ENCODE results near the gene SARDH. TPM values are rescaled to one million over a fixed set of nuclear protein-coding genes. Genes with fewer than 3 reads are reported as not detected.

Gene SARDH
- total RNA-seq, 2 donors from 2014 or later, result 0.62 to 1.8 TPM

DNA sequence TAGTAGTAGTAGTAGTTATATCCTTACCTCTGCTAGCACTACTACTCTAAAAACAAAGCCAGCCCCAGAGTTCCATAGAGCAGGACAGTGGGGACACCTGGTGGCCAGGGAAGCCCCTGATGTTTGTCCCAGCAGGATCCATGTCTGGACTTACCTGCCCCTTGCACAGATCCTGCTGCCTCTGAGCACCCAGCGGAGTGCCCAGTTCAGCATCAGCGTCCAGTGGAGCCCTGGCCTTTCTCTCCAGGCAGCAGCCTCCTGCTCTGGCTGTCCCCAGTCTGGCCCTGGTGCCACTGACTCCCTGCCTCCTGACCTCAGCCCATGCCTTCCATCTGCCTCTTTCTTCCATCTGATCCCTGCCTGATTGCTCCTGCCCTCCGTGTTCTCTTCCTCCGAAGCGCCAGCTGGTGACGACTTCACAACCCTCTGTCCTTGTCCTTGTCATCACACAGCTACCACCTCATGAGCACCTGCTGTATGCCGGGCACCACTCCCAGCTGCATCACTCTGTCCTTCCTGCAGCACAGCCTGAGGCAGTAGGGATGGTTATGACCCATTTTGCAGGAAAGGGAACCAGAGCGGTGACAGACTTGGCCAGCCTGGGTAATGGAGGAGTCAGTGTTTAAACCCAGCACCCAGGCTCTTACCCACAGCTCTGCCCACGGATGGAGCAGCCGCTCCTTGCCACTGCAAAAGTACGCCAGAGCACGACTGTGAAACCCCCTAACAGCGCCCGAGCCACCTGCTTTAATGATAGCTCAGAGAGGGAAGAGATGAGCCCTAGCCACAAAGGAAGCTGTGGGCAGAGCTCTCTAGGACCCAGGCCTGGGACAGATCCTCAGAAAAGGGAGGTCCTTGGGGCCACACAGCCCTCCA is 11.5 kb downstream of the SARDH start:
- DNase-seq (ENCODE audit: low spot score), result peak; percentile 85
- intact Hi-C loops (cut with DNase I), result loop anchor here (2.0 to 10.0 kb wide), 3 partner anchors 122 to 194 kb away; partner anchors contain the start of genes ADAMTSL2 (in 1 of the 2) and FAM163B (in 1 of the 2)

DNA sequence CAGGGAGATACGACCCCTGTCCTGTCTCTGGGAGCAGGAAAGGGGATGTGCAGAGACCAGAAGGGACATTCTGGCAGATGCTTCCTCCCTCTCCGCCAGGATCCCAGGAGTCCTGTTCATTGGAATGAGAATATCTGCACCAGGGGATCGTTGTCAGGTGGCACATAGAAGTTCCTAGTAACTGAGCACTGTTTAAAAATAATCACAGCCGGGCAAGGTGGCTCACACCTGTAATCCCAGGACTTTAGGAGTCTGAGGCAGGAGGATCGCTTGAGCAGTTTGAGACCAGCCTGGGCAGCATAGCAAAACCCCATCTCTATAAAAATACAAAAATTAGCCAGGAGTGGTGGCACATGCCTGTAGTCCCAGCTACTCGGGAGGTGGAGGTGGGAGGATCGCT is 12.3 kb downstream of the SARDH start:
- intact Hi-C loops (cut with DNase I), result loop anchor here (2.0 to 10.0 kb wide), 3 partner anchors 121 to 193 kb away; partner anchors contain the start of genes ADAMTSL2 (in 1 of the 2) and FAM163B (in 1 of the 2)
- DNase-seq (ENCODE audit: low spot score), result no peak

- intact Hi-C loops (cut with DNase I), result no loop called here
- no peak for DNase-seq (ENCODE audit: low spot score)
These were observed 19.4 kb downstream of the SARDH start for GRCh38 chr9:133718563-133719315.

DNA sequence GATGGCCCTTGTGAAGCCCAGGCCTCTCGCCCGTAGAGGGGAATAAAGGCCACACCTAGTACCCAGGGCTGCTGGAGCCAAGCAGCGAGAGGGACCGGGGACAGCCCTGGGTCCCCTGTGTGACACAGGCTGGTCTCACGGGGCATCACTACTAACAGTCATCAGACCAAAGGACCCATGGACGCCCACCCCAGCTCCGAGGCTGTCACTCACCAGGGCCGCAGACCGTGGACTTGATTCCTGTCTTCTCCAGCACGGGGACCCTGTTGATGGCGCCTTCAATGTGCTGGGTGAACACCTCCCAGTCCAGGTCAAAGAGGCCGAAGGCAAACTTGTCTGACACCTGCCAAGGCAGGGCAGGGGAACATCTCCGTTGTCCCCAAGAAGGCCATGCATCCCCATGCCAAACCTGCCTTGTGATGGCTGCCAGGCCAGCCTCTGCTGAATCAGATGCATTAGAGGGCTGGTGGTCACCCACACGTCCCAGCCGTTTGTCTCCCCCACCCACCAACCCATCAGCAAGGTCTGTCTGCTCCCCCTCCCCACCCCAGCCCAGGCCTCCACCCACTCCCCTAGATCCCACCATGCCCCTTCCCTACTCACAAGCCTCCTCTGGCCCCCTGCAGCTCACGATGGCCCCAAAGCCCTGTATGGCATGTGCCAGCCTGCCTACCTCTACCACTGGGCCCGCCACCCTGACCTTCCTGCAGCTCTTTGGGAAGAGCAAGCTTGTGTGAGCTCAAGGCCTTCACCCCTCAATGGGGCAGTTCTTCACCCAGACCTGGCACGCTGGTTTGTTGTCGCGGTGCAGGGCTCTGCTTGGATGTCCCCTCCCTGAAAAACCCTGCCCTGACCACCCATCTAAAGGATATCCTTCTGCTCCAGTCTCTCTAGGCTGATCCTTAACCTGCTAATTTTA is 20.8 kb downstream of the SARDH start:
- peak; percentile 65 for DNase-seq (ENCODE audit: low spot score)
- intact Hi-C loops (cut with DNase I), result no loop called here

DNA sequence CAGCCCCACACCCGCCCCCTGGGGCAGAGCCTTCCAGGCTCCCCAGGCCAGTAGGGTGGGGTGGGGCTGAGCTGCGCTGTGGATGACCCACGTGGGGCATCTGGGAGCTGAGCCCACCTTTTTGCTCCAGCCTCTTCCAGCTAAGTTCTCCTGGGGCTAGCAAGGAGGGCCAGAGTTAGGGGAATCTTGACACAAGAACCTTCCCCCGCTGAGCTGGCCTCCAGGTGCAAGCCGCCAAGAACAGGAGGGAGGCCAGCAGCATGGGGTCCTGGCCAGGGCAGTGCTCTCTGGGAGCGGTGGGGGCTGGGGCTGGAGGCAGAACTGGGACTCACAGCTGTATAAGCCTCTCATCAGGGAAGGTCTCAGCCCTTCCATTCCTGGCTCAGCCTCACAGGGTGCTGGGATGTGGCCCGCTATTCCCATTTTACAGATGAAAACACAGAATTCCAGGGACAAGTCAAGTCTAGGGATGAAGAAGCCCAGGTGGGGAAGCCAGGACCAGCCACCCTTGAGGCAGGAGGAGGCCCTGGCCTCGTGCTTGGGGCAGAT is 21.5 kb downstream of the SARDH start:
- peak; percentile 76 for DNase-seq (ENCODE audit: low spot score)
- intact Hi-C loops (cut with DNase I), result no loop called here

GRCh38 chr9:133715866-133716563 is 22.1 kb downstream of the SARDH start:
- DNase-seq (ENCODE audit: low spot score), result peak; percentile 82
- intact Hi-C loops (cut with DNase I), result no loop called here

DNA sequence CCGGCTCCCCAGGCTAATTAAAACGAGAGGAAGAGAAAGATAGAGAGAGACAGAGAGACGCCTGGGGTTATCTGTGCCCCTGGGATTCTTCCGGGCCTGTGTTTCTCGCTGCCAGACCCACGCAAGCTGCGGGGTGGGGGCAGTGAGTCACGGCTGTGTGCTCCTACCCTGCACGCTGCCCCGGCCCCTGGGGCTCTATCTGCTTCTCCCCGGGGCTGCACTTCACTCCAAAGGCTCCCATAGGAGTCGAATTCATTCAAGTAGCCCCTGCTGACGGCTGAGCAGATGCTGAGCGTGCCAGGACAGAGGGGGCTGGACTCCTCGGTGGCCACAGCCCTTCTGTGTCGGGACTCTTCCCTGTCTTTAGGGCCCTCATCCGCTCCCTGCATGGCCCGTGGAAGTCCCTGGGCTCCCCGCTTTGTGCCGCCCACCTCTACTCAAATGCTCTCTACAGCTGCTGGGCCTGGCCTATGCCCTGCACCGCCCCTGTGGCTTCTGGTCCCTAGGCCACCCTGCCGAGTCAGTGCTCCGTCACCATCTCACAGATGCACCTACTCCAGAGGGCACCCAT is 22.8 kb downstream of the SARDH start:
- DNase-seq (ENCODE audit: low spot score), result peak; percentile 80
- intact Hi-C loops (cut with DNase I), result no loop called here

DNA sequence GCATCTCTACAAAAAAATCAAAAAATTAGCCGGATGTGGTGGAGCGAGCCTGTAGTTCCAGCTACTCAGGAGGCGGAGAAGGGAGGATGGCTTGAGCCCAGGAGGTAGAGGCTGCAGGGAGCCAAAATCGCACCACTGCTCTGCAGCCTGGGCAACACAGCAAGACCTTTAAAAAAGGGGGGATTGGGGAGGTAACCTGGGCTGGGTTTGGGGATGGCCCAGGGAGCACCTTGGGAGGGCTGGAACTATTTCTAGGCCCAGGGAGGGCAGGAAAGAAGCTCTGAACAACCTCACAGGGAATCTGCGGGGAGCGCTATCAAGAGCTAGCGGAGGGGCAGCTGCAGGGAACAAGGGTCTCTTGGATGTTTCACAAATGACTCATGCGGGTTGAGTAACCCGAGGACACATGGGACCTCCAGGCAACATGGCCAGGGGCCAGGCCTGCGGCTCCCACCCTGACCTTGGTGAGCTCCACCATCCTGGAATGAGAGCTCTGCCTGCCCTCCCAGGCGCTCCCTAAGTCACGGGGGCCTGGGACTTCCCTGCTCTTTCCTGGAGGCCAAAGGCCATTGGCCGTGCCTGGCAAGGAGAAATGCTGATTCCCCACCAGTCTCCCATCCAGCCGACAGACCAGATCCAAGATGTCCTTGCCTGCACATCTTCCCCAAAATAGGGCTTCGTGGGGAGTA is 23.4 kb downstream of the SARDH start:
- DNase-seq (ENCODE audit: low spot score), result peak; percentile 87
- intact Hi-C loops (cut with DNase I), result no loop called here

- intact Hi-C loops (cut with DNase I), result no loop called here
- peak; percentile 73 for DNase-seq (ENCODE audit: low spot score)
These were observed 24.1 kb downstream of the SARDH start for GRCh38 chr9:133713960-133714495.

- peak; percentile 76 for DNase-seq (ENCODE audit: low spot score)
- intact Hi-C loops (cut with DNase I), result no loop called here
These were observed 24.8 kb downstream of the SARDH start for GRCh38 chr9:133713150-133713959.

DNA sequence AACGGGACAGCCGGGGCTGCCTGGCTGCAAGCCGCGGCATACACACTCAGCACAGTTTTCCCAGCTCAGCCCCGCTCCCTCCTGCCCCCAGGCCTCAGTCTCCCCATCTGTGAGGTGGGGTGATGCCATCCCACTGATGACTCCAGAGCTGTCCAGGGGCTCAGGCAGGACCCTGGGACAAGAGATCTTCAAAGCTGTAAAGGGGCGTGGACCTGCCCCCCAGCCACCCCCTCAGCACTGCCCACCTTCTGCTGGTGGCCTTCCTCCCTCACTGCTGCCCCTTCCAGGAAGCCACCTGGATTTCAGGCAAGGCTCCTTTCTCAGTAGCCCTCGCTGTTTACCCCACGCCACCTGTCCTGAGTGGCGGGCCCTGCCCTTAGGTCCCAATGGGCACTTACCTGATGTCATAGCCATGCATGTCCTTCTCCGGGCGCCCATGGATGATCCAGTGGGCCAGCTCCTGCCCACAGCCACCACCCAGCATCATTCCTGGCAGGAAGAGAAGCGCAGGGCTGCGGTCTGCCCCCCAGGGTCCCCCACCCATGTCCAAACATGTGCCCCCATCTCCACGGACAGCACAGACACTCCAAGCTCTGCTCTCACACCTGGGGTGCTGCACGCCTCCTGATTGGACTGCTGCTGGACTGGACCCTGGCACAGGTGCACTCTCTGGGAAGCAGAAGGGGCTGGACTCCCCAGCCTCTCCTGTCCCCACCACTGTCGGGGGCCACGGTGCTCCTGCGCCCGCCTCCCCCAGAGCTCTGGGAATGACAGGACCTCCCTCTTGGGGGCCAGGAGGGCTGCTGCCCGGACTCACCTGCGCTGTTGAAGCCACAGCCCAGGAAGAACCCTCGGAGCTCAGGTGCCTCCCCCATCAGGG is 25.7 kb downstream of the SARDH start:
- intact Hi-C loops (cut with DNase I), result no loop called here
- peak; percentile 51 for DNase-seq (ENCODE audit: low spot score)

DNA sequence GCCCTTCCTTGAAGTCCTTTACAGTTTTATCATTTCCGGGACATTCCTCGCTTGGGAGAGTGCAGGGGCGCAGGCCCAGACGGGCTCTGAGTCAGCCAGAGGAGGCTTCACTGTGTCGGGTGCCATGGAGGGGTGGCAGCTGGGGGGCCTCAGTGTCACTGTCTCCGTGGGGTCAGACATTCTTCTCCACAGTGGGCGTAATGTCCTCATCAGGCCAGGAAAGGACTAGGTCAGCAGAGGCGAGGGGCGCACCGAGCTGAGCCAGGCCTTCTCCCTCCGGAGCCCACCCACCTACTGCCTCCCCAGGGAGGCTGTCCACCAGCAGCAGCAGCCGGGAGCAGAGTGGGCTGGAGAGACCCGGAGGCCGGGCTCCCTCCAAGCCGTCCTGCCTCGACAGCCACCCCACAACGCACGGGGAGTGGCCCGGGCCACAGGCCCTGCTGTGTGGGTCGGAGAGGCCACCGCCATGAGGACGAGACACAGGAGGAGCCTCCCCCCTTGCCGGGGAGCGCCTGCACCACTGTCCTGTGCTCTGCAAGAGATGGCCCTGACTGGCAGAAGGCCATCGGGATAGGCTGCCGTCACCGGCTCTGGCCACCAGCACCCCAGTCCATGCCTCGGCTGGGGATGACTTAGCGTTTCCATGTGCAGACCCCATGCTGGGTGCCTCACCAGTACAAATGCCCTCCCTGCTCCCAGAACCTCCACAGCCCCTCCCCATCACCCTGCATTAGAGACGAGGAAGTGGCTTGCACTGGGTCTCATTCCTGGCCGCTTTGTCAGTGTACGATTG is 26.5 kb downstream of the SARDH start:
- intact Hi-C loops (cut with DNase I), result no loop called here
- peak; percentile 86 for DNase-seq (ENCODE audit: low spot score)

GRCh38 chr9:133710661-133711427 is 27.3 kb downstream of the SARDH start:
- intact Hi-C loops (cut with DNase I), result no loop called here
- peak; percentile 68 for DNase-seq (ENCODE audit: low spot score)

All from posterior vena cava (tissue), 2 donors.